ENCODE data around the gene CENPP.

The CENPP gene

GRCh38 chr9:92644278-92644677 is 318.5 kb downstream of the CENPP start:
- no peak for DNase-seq

- no peak for DNase-seq
Observed at GRCh38 chr9:92645041-92645440, 319.3 kb downstream of the CENPP start.

GRCh38 chr9:92647671-92648473 is 322.1 kb downstream of the CENPP start:
- DNase-seq, result no peak

DNA sequence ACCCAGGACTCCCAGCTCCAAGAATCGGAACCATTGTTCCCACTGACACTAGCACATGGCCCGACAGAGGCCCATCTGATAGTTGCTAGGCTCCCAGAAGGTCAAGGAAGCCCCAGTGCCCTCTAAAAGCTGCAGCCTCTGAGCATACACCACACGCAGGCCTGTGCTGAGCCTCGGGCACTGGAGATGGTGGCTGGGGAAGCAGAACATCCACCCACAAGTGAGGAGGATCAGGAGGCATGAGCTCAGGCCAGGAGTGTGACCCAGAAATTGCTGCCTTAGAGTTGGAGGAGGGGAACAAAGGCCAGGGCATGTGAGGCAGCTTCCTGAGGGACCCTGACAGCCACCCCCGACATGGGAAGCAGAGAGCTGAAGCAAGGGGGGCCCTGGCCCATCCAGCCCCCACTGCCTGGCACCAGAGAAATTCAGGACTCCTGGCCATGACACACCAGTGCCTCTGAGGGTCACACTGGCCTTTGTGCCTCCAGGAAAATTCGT is 322.8 kb downstream of the CENPP start:
- no peak for DNase-seq

DNA sequence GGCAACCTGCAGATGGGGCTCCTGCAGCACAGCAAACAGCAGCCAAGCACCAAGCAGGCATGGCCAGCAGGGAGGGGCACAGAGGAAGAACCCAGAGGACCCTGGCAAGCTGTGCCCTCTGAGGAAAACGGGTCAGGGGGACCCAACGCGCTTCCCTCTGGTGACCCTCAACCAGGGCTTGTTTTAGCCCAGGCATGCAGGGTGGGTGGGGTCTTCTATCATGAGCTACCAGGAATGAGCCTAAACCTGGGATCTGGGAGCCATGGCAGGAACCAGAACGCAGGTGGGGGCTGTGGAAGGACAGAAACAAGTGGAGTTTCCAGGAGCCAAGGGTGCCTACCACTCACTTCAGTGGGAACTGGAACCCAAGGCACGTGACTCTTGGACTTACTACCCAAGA is 323.3 kb downstream of the CENPP start:
- no peak for DNase-seq

DNA sequence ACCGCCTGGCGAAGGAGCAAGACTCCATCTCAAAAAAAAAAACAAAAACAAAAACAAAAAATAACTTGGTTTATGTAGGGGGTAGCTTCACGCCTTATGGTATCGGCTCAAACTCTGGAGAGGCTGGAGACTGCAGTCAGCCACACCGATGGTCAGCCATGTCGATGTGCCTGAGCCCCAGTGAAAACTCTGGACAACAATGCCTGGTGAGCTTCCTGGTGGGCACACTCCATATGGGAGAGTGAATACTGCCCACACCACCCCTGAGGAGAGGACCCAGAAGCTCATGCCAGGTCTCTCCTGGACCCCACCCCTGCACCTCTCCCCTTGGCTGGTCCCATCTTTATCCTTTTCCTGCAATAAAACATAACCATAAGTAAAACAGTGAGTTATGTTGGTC is 324.5 kb downstream of the CENPP start:
- DNase-seq, result no peak

- no peak for DNase-seq
Observed at GRCh38 chr9:92650839-92651621, 325.3 kb downstream of the CENPP start.

DNA sequence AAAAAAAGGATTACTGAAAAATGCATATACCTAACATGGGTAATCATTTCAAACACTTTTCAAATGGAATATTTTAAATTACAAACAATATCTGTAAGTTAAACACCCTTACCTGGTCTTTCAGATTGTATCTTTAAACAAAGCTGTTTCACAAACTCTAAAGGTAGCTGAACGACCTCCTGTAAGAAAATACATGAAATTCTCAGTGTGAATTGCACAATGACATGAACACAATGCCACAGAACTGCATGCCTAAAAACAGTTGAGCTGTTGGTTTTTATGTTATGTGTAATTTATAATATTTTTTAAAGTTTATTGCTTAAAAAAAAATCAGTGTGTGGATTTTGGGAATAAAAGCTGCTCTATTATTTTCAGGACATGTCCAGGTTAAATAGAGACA is 326.7 kb downstream of the CENPP start:
- no peak for DNase-seq

DNA sequence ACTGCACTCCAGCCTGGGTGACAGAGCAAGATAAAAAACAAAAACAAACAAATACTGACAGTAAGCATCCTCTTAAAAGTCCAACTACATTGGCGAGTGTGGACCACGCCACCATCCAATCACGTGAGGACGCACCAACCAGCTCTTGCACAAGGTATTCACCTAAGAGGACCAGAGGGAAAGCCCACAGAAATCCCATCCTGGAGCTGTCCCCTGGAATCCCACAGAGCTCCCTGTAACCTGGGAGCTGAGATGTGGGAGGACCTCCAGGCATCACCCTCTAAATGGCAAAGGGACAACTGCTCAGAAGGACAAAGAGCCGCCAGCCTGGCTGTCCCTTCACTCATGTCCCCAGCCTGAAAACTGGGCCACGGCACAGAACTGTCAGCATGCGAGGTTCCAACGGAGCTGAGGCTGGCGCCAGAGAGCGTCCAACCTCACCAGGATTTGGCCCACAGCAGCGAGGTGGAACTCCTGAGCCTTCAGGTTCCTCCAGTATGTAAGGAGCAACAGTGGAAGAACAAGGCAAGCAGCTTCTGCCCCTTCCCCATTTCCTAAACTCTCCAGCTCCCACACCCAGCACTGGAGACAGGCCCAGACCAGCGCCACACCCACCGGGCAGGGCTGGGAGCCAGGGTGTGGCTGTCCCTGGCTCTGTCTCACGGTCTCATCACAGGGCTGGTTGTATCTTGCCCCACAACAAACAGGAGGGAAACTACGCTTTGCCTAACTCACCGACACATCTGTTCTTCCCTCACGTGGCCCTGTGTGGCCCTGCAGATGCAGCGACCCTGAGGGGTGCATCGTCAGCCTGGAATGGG is 328.9 kb downstream of the CENPP start:
- DNase-seq, result no peak

GRCh38 chr9:92655366-92655765 is 329.6 kb downstream of the CENPP start:
- DNase-seq, result no peak

DNA sequence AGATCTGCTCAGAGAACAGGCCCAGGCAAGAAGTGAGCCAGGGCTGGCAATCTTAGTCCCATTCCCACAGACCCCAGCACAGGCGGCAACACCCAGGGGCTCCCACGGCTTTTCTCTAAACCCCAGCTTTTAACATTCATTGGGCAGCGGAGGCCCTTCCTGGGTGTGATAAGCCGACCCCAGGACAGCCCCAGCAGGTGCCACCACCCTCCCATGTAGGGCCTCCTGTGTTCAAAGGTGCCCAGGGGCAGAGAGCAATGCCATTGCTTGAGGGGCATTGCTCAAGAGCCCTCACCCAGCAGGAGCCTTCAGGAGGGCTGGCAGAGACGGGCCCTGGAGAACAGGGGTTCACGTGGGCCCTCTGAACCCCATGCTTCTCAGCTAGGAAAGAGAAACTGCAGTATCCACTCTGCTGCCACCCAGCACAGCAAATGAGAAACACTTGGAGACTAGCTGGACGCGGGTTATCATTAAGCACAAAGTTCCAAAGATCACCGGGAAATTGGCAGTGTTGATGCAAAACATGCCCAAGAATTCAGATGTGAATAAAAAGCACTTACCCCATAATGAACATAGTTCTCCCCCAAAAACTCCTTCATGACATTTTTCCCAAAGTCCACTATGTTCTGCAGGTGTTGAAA is 330.3 kb downstream of the CENPP start:
- DNase-seq, result no peak

- no peak for DNase-seq
Observed at GRCh38 chr9:92656537-92656925, 330.8 kb downstream of the CENPP start.

DNA sequence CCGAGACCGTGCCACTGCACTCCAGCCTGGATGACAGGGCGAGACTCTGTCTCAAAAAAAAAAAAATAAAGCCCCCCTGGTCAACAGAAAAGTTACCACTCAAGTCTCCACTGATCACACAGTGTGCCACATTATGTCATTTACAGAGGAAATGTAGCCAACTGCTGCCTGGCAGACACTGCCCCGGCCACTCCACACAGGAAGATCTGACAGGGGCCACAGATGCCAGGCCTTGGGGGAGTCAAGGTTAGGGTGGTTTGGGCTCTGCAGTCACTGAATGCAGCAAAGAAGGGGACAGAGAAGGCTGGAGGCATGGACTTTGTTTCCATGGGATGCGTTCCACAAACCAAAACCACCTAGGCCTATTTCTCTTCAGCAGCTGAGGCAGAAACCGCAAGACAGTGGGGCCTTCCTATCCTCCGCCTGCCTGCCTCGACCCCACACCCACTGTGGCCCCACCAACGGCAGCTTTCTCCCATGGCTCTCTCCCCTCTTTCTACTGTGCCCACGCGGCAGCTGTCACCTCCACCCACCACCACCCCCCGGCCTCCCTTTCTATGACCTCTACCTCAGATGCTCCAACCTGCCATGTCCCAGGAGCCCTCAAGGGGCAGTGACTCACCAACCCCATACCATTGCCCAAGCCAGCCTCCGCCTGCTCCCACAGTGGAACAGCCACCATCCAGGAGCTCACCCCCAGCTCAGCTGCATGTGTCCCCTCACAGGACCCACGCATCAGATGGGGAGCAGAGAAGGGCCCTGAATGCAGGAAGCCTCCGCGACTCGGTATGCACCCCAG is 331.7 kb downstream of the CENPP start:
- DNase-seq, result no peak

GRCh38 chr9:92658176-92658575 is 332.4 kb downstream of the CENPP start:
- no peak for DNase-seq

DNA sequence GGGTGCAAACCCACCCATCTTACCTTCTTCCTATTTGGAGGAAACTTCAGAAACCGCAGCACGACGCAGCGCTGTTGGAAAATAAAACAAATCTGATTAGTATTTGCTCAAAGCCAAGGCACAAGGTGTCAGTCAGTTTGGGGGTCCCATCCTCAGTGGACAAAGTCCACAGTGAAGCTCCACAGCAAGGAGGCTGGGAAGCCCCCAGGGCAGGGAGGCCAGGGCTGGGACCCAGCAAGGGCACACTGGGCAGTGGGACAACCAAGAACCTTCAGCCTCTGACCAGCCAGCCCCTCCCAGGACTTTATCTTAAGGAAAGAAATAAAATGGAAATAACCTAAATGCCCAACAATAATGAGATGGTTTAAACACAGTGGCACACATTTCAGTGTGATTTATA is 332.9 kb downstream of the CENPP start:
- DNase-seq, result no peak

- DNase-seq, result no peak
Observed at GRCh38 chr9:92659601-92660000, 333.8 kb downstream of the CENPP start.

DNA sequence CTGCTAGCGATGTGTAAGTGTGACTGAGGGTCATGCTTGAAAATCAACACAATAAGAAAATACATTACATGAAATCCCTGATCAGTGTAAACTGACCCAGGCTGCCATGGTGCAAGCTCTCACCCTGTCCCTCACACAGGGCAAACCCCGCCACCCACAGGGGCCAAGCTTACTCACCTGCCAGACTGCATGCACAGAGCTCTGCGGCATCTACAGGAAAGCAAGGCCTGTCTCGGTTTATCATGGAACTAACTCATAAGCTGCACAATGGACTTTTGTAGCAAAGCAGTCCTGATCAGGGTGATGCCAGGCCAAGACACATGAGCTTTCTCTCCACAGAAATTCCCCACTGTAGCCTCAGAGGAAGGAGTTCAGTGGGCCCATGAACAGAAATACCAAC is 334.5 kb downstream of the CENPP start:
- DNase-seq, result no peak

- DNase-seq, result no peak
Observed at GRCh38 chr9:92661127-92661526, 335.4 kb downstream of the CENPP start.

DNA sequence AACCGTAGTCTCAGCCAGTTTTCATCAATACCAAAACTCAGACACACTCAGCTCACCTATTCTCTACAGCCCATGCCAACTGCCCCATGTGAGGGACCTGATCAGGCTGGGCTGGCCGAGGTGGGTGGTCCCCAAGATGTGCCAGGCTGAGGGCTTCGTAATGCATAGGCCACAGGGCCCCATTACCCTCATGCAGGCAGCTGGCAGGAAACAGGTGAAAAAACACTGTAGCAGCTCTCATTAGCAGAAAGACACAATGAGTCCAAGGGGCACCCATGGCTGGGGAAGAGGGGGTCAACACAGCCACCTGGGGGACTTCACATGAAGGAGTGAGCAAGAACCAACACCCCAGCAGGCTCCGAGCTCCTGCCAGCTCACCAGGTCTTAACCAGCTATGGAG is 336.0 kb downstream of the CENPP start:
- no peak for DNase-seq

DNA sequence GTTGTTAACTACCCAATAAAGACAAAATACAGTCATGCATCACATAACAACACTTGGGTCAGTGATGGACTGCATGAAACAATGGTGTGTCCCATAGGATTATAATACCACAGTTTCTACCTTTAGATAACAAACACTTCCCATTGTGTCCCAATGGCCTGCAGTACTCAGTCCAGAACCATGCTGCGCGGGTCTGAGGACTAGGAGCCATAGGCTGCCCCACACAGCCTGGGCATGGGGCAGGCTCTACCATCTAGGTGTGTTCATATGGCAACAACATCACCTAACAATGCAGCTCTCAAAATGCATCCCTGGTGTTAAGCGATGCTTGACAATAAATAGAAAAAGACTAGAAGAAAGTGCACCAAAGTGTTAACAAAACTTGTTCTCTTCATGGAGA is 337.4 kb downstream of the CENPP start:
- no peak for DNase-seq

GRCh38 chr9:92663951-92664350 is 338.2 kb downstream of the CENPP start:
- DNase-seq, result no peak

Data from stimulated activated CD4-positive, alpha-beta T cell treated with anti-CD3 and anti-CD28 coated beads, Interleukin-4, amount 100 ng/mL, for 24 hours (primary cell).